NK-92 (cell line): Measurements from ENCODE around the gene C22orf15.

Source experiments
- DNase-seq: peaks from one replicate; lab custom pipeline; 2025; ENCODE audit not compliant: unreplicated experiment; lab: John Stamatoyannopoulos, UW

The C22orf15 gene

GRCh38 chr22:23772649-23773473 lies 10.1 kb downstream of the C22orf15 start, which contains the start of gene MMP11:
TSS of gene MMP11 (plus strand) at chr22:23772849. CDS start at chr22:23772871, 22 bp downstream.
- no peak for DNase-seq

- DNase-seq, result no peak
Measured at GRCh38 chr22:23773483-23774113, 10.8 kb downstream of the C22orf15 start.

GRCh38 chr22:23774114-23774921 lies 11.5 kb downstream of the C22orf15 start:
- DNase-seq, result no peak

GRCh38 chr22:23774922-23775436 lies 12.2 kb downstream of the C22orf15 start:
- no peak for DNase-seq

GRCh38 chr22:23775779-23776375 lies 13.1 kb downstream of the C22orf15 start:
- DNase-seq, result no peak

- DNase-seq, result no peak
Measured at GRCh38 chr22:23777776-23778576, 15.2 kb downstream of the C22orf15 start.

- no peak for DNase-seq
Measured at GRCh38 chr22:23778577-23778900, 15.7 kb downstream of the C22orf15 start.

GRCh38 chr22:23779083-23779482 lies 16.3 kb downstream of the C22orf15 start:
- DNase-seq, result no peak

GRCh38 chr22:23779731-23780130 lies 16.9 kb downstream of the C22orf15 start:
- DNase-seq, result no peak

GRCh38 chr22:23780146-23780748 lies 17.5 kb downstream of the C22orf15 start:
- DNase-seq, result no peak

- no peak for DNase-seq
Measured at GRCh38 chr22:23781065-23781464, 18.3 kb downstream of the C22orf15 start.

GRCh38 chr22:23781511-23782183 lies 18.9 kb downstream of the C22orf15 start:
- DNase-seq, result no peak

- no peak for DNase-seq
Measured at GRCh38 chr22:23782252-23782651, 19.5 kb downstream of the C22orf15 start.

- DNase-seq, result no peak
Measured at GRCh38 chr22:23782703-23783102, 19.9 kb downstream of the C22orf15 start.

GRCh38 chr22:23783265-23784150 lies 20.7 kb downstream of the C22orf15 start:
- no peak for DNase-seq

GRCh38 chr22:23784215-23784732 lies 21.5 kb downstream of the C22orf15 start:
- DNase-seq, result no peak

GRCh38 chr22:23786261-23786710 lies 23.5 kb downstream of the C22orf15 start:
- no peak for DNase-seq
